HepG2 (cell line): Measurements from ENCODE around the gene CYLD. TPM values are rescaled to one million over a fixed set of nuclear protein-coding genes. Genes with fewer than 3 reads are reported as not detected.

ENCODE experiments used
- CBFB ChIP-seq: sonication (generic); formaldehyde crosslinking; IDR thresholded peaks from 2 replicates; pipeline ENCODE4 v1.4.0; 2020; ENCODE audit warnings: missing genetic modification reagents
- ERF ChIP-seq: IDR thresholded peaks from 2 replicates; pipeline ENCODE4 v1.6.1; 2018; ENCODE audit warnings: missing biosample characterization, missing genetic modification reagents
- FOXJ3 ChIP-seq: sonication (generic); formaldehyde crosslinking; IDR thresholded peaks from 2 replicates; pipeline ENCODE4 v1.4.0; 2020; ENCODE audit warnings: missing genetic modification reagents, mild to moderate bottlenecking, borderline replicate concordance
- FOXK1 ChIP-seq: sonication (generic); formaldehyde crosslinking; IDR thresholded peaks from 2 replicates; pipeline ENCODE4 v1.4.0; 2020; ENCODE audit warnings: low read depth, missing genetic modification reagents, borderline replicate concordance
- GATA4 ChIP-seq: sonication (generic); IDR thresholded peaks from 2 replicates; pipeline ENCODE4 v1.6.1; 2016; ENCODE audit warnings: antibody characterized with exemption, low read depth, borderline replicate concordance
- GTF2F1 ChIP-seq: fragments of 150-350 bp; IDR thresholded peaks from 2 replicates; pipeline ENCODE4 v1.6.1; 2014; ENCODE audit warnings: low read length
- HCFC1 ChIP-seq: fragments of 150-350 bp; IDR thresholded peaks from 2 replicates; pipeline ENCODE4 v1.6.1; 2014; ENCODE audit warnings: low read depth, low read length
- HNF4A ChIP-seq: sonication (generic); formaldehyde crosslinking; IDR thresholded peaks from 2 replicates; pipeline ENCODE4 v1.4.0; 2020; ENCODE audit warnings: missing genetic modification reagents
- HNF4G ChIP-seq, 2 experiments: sonication (generic) in 1 of 2; formaldehyde crosslinking in 1 of 2; IDR thresholded peaks; 2 replicates each; pipeline versions ENCODE4 v1.4.0 to v1.6.1; 2011 to 2020; ENCODE audit warnings: borderline replicate concordance in 2 of 2, low read depth in 2 of 2, mild to moderate bottlenecking in 2 of 2, low read length in 1 of 2, missing genetic modification reagents in 1 of 2, moderate library complexity in 1 of 2
- HOXA5 ChIP-seq: sonication (generic); formaldehyde crosslinking; IDR thresholded peaks from 2 replicates; pipeline ENCODE4 v1.4.0; 2020; ENCODE audit warnings: missing genetic modification reagents
- HOXD1 ChIP-seq: sonication (generic); formaldehyde crosslinking; IDR thresholded peaks from 2 replicates; pipeline ENCODE4 v1.5.0; 2020; ENCODE audit warnings: missing genetic modification reagents
- KAT8 ChIP-seq: IDR thresholded peaks from 2 replicates; pipeline ENCODE4 v1.6.1; 2016; ENCODE audit warnings: missing genetic modification reagents, missing compliant biosample characterization
- MEIS2 ChIP-seq: sonication (generic); formaldehyde crosslinking; IDR thresholded peaks from 2 replicates; pipeline ENCODE4 v1.9.0; 2021; ENCODE audit warnings: mild to moderate bottlenecking, missing genetic modification reagents
- NCOR1 ChIP-seq: fragments of 200-600 bp; sonication (generic); IDR thresholded peaks from 2 replicates; pipeline ENCODE4 v1.7.0; 2017; ENCODE audit warnings: antibody characterized with exemption, low read length, borderline replicate concordance
- RNF2 ChIP-seq: fragments of 450-650 bp; conservative IDR thresholded peaks from 2 replicates; pipeline ENCODE4 v1.6.1; 2016; ENCODE audit warnings: low read depth
- SRSF1 ChIP-seq: fragments of 200-400 bp; formaldehyde crosslinking; optimal IDR thresholded peaks from 2 replicates; pipeline ENCODE3; 2017; ENCODE audit warnings: mild to moderate bottlenecking, low read depth, low read length, moderate library complexity
- YEATS4 ChIP-seq: sonication (generic); formaldehyde crosslinking; IDR thresholded peaks from 2 replicates; pipeline ENCODE4 v1.4.0; 2020; ENCODE audit warnings: missing genetic modification reagents, borderline replicate concordance
- ZNF274 ChIP-seq: sonication (generic); formaldehyde crosslinking; IDR thresholded peaks from 2 replicates; pipeline ENCODE4 v1.5.1; 2020; ENCODE audit warnings: mild to moderate bottlenecking, missing genetic modification reagents
- ZNF296 ChIP-seq: sonication (generic); formaldehyde crosslinking; conservative IDR thresholded peaks from 2 replicates; pipeline ENCODE4 v1.5.0; 2020; ENCODE audit warnings: mild to moderate bottlenecking, missing genetic modification reagents
- ZNF350 ChIP-seq: sonication (generic); formaldehyde crosslinking; IDR thresholded peaks from 2 replicates; pipeline ENCODE4 v1.4.0; 2020; ENCODE audit warnings: mild to moderate bottlenecking, low read depth, missing genetic modification reagents, borderline replicate concordance
- ZNF720 ChIP-seq: sonication (generic); formaldehyde crosslinking; IDR thresholded peaks from 2 replicates; pipeline ENCODE4 v1.4.0; 2020; ENCODE audit warnings: missing genetic modification reagents
- polyA plus RNA-seq, 8 experiments: library from polyadenylated mRNA; depleted of rRNA in 3 of 8; stranded (reverse) in 7 of 8; unstranded in 1 of 8; fragments of >200 nt; fragmentation: Illumina TruSeq in 4 of 8; extraction: Trizol in 4 of 8; gene quantifications; 2 replicates each; pipeline versions ENCODE4 v1.2.1 to v1.2.3, GENCODE V29; 2011 to 2016; ENCODE audit warnings: low read depth in 4 of 8, missing spikeins in 1 of 8, mixed read lengths in 1 of 8; ENCODE audit not compliant: insufficient read depth in 1 of 8
- total RNA-seq, 5 experiments: library from RNA; depleted of rRNA; stranded (reverse); fragments of >200 nt; fragmentation: Illumina TruSeq; extraction: Trizol; gene quantifications; 2 replicates each; pipeline ENCODE4 v1.2.3, GENCODE V29; 2016; ENCODE audit warnings: low read depth in 1 of 5
- TF ChIP-seq, protein P1 (sequence below): sonication (generic); formaldehyde crosslinking; IDR thresholded peaks from 2 replicates; pipeline ENCODE4 v1.5.1; 2020; ENCODE audit warnings: mild to moderate bottlenecking, missing genetic modification reagents
- TF ChIP-seq, protein P2 (sequence below): sonication (generic); formaldehyde crosslinking; IDR thresholded peaks from 2 replicates; pipeline ENCODE4 v1.5.1; 2020; ENCODE audit warnings: mild to moderate bottlenecking, missing genetic modification reagents, moderate library complexity
- TF ChIP-seq, protein P3 (sequence below): sonication (generic); formaldehyde crosslinking; IDR thresholded peaks from 2 replicates; pipeline ENCODE4 v1.9.0; 2022; ENCODE audit warnings: missing genetic modification reagents, mild to moderate bottlenecking, borderline replicate concordance

CYLD gene
- total and polyA plus RNA-seq, 2 of the 13 experiments (the other 11 are each of a cell fraction or from before 2014, with no cell fraction given), result 6.1 to 11.4 TPM

DNA sequence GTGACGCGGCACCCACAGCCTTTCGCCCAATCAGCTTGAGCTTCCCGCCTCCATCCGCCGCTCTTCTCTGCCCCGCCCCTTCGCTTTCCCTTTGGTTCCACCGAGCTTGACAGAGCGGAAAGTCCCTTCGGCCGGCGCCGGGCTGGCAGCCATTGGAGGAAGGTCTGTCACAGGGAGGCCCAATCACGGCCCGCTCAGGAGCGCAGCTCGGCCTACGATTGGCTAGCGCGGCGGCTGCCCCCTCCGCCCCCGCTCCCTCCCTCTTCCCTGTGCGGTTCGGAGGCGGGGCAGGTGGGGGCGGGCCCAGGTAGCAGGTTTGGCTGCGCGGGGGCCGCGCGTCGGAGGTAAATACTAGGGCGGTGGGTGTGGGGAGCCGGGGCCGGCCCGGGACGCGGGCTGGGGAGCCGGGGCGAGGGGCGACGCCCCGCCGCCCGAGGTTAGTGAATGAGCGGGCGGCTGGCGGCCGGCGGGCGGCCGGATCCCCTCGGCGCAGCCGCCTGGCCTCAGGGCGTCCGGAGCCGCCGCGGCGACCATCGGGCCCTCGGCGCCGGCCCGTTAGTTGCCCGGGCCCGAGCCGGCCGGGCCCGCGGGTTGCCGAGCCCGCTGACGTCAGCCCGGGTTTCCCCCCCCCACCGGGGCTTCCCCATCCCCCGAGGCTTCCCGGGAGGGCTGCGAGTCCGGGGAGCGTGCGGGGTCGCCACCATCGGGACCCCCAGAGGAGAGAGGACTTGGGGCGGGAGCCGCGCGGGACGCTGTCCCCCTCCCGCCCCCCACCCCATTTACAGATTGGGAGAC lies at the start of gene CYLD (continued):
- TF ChIP-seq, protein P1, sequence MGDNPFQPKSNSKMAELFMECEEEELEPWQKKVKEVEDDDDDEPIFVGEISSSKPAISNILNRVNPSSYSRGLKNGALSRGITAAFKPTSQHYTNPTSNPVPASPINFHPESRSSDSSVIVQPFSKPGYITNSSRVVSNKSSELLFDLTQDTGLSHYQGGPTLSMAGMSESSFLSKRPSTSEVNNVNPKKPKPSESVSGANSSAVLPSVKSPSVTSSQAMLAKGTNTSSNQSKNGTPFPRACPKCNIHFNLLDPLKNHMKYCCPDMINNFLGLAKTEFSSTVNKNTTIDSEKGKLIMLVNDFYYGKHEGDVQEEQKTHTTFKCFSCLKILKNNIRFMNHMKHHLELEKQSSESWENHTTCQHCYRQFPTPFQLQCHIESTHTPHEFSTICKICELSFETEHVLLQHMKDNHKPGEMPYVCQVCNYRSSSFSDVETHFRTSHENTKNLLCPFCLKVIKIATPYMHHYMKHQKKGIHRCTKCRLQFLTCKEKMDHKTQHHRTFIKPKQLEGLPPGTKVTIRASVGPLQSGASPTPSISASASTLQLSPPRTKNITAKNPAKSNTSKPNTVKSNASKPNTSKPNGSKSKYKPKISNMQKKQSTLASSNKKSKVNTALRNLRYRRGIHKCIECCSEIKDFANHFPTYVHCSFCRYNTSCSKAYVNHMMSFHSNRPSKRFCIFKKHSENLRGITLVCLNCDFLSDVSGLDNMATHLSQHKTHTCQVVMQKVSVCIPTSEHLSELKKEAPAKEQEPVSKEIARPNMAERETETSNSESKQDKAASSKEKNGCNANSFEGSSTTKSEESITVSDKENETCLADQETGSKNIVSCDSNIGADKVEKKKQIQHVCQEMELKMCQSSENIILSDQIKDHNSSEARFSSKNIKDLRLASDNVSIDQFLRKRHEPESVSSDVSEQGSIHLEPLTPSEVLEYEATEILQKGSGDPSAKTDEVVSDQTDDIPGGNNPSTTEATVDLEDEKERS (CRISPR knock-in tag), result no peak
- TF ChIP-seq RNF2 (no peak), GATA4 (no peak), HOXD1 (CRISPR knock-in tag) (0 out of 2 replicates have a peak, but pooled peaks have one; percentile 33), CBFB (CRISPR knock-in tag) (peak; percentile 89; the same call in 1 of the 2 replicates), KAT8 (CRISPR knock-in tag) (peak; percentile 89), HNF4A (CRISPR knock-in tag) (peak; percentile 64), NCOR1 (peak; percentile 69; the same call in 1 of the 2 replicates), HOXA5 (peak; percentile 74), GTF2F1 (no peak), SRSF1 (peak; percentile 45), ERF (CRISPR knock-in tag) (peak; percentile 81), FOXK1 (peak; percentile 96), HCFC1 (peak; percentile 16; the same call in 1 of the 2 replicates), ZNF720 (CRISPR knock-in tag) (no peak), YEATS4 (CRISPR knock-in tag) (peak; percentile 64; the same call in 1 of the 2 replicates), ZNF274 (CRISPR knock-in tag) (no peak), MEIS2 (CRISPR knock-in tag) (peak; percentile 89), ZNF350 (CRISPR knock-in tag) (peak; percentile 74; the same call in 1 of the 2 replicates), FOXJ3 (0 out of 2 replicates have a peak, but pooled peaks have one; percentile 58), ZNF296 (CRISPR knock-in tag) (no peak), HNF4G (IDR thresholded peaks at IDR 0.05; ENCODE audit: borderline replicate concordance, low read depth, low read length) (no peak), HNF4G (CRISPR knock-in tag; IDR thresholded peaks at IDR 0.05; ENCODE audit: borderline replicate concordance, low read depth) (0 out of 2 replicates have a peak, but pooled peaks have one; percentile 32)
- TF ChIP-seq, protein P2, sequence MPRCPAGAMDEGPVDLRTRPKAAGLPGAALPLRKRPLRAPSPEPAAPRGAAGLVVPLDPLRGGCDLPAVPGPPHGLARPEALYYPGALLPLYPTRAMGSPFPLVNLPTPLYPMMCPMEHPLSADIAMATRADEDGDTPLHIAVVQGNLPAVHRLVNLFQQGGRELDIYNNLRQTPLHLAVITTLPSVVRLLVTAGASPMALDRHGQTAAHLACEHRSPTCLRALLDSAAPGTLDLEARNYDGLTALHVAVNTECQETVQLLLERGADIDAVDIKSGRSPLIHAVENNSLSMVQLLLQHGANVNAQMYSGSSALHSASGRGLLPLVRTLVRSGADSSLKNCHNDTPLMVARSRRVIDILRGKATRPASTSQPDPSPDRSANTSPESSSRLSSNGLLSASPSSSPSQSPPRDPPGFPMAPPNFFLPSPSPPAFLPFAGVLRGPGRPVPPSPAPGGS (CRISPR knock-in tag), result peak; percentile 47; the same call in 1 of the 2 replicates
- TF ChIP-seq, protein P3, sequence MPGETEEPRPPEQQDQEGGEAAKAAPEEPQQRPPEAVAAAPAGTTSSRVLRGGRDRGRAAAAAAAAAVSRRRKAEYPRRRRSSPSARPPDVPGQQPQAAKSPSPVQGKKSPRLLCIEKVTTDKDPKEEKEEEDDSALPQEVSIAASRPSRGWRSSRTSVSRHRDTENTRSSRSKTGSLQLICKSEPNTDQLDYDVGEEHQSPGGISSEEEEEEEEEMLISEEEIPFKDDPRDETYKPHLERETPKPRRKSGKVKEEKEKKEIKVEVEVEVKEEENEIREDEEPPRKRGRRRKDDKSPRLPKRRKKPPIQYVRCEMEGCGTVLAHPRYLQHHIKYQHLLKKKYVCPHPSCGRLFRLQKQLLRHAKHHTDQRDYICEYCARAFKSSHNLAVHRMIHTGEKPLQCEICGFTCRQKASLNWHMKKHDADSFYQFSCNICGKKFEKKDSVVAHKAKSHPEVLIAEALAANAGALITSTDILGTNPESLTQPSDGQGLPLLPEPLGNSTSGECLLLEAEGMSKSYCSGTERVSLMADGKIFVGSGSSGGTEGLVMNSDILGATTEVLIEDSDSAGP (CRISPR knock-in tag), result peak; percentile 42; the same call in 1 of the 2 replicates
